KOPT-K1 (cell line): ENCODE measurements around the gene MTERF2.
"Not testable (repeated sequence)": the region's sequence is repeated elsewhere in the genome, so short reads cannot be mapped to it uniquely, and the experiment has no call there.

ENCODE experiments used
- H3K27ac ChIP-seq: fragments of 200-600 bp; sonication (generic); 2 replicates; pipeline ENCODE4 v1.5.1; 2016; ENCODE audit warnings: antibody characterized with exemption, mild to moderate bottlenecking, low read depth, low read length; ENCODE audit not compliant: poor library complexity, severe bottlenecking
- H3K36me3 ChIP-seq: fragments of 200-600 bp; sonication (generic); 2 replicates; pipeline ENCODE4 v1.5.1; 2017; ENCODE audit warnings: antibody characterized with exemption, mild to moderate bottlenecking, low read length, moderate library complexity; ENCODE audit not compliant: insufficient read depth
- H3K9me3 ChIP-seq: fragments of 200-600 bp; sonication (generic); 2 replicates; pipeline ENCODE4 v1.5.1; 2017; ENCODE audit warnings: antibody characterized with exemption, low read length, mild to moderate bottlenecking; ENCODE audit not compliant: insufficient read depth, poor library complexity, severe bottlenecking

The MTERF2 gene

GRCh38 chr12:107011519-107011918 lies 24.6 kb upstream of the MTERF2 start:
- H3K27ac ChIP-seq: no peak overlapping the region
- H3K9me3 ChIP-seq: peaks cover 6% of the 10 kb centered on the region
- H3K36me3 ChIP-seq: no peaks in the 10 kb centered on the region

DNA sequence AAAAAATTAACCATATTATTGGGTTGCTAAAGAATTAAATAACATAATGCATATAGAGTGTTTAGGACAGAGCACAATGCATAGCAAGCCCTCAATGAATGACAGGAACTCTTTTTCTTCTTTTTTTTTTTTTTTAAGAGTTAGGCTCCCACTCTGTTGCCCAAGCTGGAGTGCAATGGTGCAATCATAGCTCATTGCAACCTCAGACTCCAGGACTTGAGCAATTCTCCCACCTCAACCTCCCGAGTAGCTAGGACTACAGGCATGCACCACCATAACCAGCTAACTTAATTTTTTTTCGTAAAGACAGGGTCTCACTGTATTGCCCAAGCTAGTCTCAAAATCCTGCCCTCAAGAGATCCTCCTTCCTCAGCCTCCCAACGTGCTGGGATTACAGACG lies 20.5 kb upstream of the MTERF2 start:
- Histone ChIP-seq H3K27ac (no peak overlapping the region), H3K36me3 (no peaks in the 10 kb centered on the region), H3K9me3 (peaks cover 9% of the 10 kb centered on the region)

DNA sequence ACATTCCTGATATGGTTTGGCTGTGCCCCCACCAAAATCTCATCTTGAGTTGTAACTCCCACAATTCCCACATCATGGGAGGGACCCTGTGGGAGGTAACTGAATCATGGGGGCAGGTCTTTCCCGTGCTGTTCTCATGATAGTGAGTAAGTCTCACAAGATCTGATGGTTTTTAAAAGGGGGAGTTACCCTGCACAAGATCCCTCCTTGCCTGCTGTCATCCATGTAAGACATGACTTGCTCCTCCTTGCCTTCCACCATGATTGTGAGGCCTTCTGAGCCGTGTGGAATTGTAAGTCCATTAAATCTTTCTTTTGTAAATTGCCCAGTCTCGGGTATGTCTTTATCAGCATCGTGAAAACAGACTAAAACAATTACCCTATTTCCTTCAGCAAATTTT lies 15.7 kb upstream of the MTERF2 start:
- H3K36me3 ChIP-seq: peaks cover 11% of the 10 kb centered on the region
- H3K9me3 ChIP-seq, H3K27ac ChIP-seq: not testable (repeated sequence)

- H3K36me3 ChIP-seq: peaks cover 27% of the 10 kb centered on the region
- no peak overlapping the region for H3K27ac ChIP-seq
- H3K9me3 ChIP-seq: peaks cover 3% of the 10 kb centered on the region
These were observed 12.5 kb upstream of the MTERF2 start for GRCh38 chr12:106999446-106999845.

DNA sequence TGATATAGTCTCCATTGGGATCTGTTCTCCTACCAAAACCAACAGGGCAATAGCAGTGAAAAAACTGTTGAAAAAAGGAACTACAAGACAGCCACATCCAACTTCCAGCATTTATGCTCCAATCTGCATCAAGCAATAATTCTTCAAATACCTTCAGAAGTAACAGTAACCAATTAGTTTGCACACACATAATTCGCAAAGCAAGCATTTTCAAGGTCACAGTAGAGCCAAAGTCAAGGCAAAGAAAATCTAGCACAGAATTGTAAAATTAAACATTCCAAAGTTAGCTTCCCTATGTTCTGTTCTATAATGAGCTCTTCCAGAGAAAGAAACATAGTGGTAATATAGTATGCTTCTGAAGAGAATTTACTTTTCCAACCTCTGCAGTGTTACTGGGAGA lies 11.0 kb upstream of the MTERF2 start:
- no peak overlapping the region for H3K27ac ChIP-seq
- H3K9me3 ChIP-seq: peaks cover 3% of the 10 kb centered on the region
- peaks cover 27% of the 10 kb centered on the region for H3K36me3 ChIP-seq

GRCh38 chr12:106996102-106996501 lies 9.2 kb upstream of the MTERF2 start:
- not testable (repeated sequence) for H3K9me3 ChIP-seq, H3K27ac ChIP-seq
- H3K36me3 ChIP-seq: peaks cover 27% of the 10 kb centered on the region

DNA sequence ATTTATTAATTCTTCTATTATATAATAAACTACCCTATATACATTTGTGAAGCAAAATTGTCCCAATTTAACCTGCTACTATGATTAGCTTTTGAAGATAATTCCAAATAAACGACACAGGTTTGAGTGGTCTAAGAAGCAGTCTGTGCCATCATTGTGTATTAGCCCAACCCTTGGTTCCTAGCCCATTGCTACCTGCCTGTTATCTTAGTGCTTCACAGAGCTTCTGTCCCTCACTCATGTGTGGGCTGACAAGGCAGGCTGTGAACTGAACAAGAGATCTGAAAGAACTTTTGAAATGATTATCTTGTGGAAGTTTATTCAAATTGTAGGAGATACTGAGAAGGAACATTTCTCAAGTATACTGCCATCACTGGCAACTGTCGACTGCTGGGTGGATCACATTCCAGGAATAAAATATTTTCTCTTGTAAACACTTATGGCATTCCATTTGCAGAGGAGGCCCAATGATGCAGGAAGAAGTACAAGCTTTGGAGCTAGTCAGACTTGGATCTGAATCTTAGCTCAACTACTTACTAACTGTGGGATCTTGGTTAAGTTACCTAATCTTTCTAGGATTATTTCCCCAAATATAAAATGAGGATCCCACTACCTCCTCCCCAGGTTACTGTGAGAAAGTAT lies 7.8 kb upstream of the MTERF2 start:
- Histone ChIP-seq H3K9me3 (no peaks in the 10 kb centered on the region), H3K27ac (no peak overlapping the region)

GRCh38 chr12:106987846-106988245 lies 900 bp upstream of the MTERF2 start:
- Histone ChIP-seq H3K27ac (no peak overlapping the region), H3K9me3 (no peaks in the 10 kb centered on the region), H3K36me3 (no peaks in the 10 kb centered on the region; the same call in 1 of the 2 replicates)

More for the DNA sequence above, 7.8 kb upstream of the MTERF2 start:
- H3K36me3 ChIP-seq: peaks cover 27% of the 10 kb centered on the region

DNA sequence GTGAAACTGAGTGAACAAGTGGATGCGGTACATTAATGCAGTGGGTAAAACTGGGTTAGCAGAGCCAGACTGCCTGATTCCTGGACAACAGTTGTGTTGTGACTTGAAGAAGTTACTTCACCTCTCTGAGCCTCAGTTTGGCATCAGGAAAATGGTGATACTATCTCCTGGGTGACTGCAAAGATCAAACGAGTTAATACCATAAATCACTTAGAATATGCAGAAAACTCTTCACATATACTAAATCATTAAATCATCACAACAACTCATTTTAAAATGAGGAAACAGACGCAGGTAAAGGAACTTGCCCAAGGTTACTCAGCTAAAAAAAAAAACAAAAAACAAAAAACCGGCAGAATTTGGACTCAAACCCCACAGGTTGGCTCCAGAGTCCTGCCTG lies 811 bp downstream of the MTERF2 start:
- H3K27ac ChIP-seq: peak overlapping the region; percentile 53
- H3K36me3 ChIP-seq: no peaks in the 10 kb centered on the region

DNA sequence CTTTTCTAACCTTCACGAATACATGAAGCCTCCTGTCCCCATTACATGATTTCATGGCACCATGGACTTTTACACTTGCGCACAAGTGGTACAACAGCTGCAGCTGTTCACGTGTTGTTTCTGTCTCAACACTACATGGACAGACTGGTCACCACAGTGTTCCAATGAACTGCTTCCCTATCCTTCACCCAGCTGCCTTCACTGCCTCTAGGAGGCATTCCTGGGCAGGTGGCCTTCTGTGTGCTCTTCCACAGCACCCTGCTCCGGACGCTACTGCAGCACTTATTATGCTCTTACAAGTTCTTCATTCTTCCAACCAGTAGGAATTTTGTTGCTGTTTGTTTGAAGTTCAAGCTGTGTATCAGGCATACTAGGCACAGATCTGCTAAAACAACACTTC lies 1.5 kb downstream of the MTERF2 start:
- Histone ChIP-seq H3K27ac (no peak overlapping the region), H3K9me3 (no peaks in the 10 kb centered on the region), H3K36me3 (no peaks in the 10 kb centered on the region)

More for the DNA sequence above, 811 bp downstream of the MTERF2 start:
- no peaks in the 10 kb centered on the region for H3K9me3 ChIP-seq

DNA sequence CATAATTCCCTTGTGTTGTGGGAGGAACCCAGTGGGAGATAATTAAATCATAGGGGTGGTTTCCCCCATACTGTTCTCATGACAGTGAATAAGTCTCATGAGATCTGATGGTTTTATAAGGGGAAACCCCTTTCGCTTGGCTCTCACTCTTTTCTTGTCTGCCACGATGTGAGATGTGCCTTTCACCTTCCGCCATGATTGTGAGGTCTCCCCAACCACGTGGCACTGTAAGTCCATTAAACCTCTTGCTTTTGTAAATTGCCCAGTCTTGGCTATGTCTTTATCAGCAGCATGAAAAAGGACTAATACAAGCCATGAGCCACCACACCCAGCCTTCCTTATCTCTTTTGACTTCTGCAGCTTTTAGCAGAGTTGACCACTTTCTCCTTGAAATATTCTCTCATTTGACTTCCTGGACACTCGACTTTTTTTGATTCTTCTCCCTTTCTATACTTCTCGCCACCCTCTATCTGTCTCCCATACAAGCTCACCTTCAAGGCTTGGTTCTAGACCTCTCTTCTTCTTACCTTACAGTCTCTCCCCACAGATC lies 2.3 kb downstream of the MTERF2 start:
- H3K9me3 ChIP-seq: no peaks in the 10 kb centered on the region
- H3K27ac ChIP-seq: no peak overlapping the region
- H3K36me3 ChIP-seq: no peaks in the 10 kb centered on the region

- Histone ChIP-seq H3K27ac (no peak overlapping the region), H3K9me3 (no peaks in the 10 kb centered on the region), H3K36me3 (peaks cover 7% of the 10 kb centered on the region)
These were observed 4.7 kb downstream of the MTERF2 start for GRCh38 chr12:106982229-106982628.

GRCh38 chr12:106981788-106982187 lies 5.2 kb downstream of the MTERF2 start:
- Histone ChIP-seq H3K27ac (no peak overlapping the region), H3K36me3 (peaks cover 7% of the 10 kb centered on the region), H3K9me3 (no peaks in the 10 kb centered on the region)

GRCh38 chr12:106980944-106981343 lies 6.0 kb downstream of the MTERF2 start:
- H3K36me3 ChIP-seq: peaks cover 10% of the 10 kb centered on the region
- H3K27ac ChIP-seq: no peak overlapping the region
- H3K9me3 ChIP-seq: no peaks in the 10 kb centered on the region

- H3K36me3 ChIP-seq: peaks cover 21% of the 10 kb centered on the region
- no peak overlapping the region for H3K27ac ChIP-seq
- no peaks in the 10 kb centered on the region for H3K9me3 ChIP-seq
These were observed 8.7 kb downstream of the MTERF2 start for GRCh38 chr12:106978035-106978800.
